ENCODE measurements around the gene TKTL1. TPM values are rescaled to one million over a fixed set of nuclear protein-coding genes. Genes with fewer than 3 reads are reported as not detected.
A peak's percentile ranks its signal among the peaks of the same experiment; 100 is the strongest.

The TKTL1 gene
- total RNA-seq, 1 experiment from 2014 or later = not detected

DNA sequence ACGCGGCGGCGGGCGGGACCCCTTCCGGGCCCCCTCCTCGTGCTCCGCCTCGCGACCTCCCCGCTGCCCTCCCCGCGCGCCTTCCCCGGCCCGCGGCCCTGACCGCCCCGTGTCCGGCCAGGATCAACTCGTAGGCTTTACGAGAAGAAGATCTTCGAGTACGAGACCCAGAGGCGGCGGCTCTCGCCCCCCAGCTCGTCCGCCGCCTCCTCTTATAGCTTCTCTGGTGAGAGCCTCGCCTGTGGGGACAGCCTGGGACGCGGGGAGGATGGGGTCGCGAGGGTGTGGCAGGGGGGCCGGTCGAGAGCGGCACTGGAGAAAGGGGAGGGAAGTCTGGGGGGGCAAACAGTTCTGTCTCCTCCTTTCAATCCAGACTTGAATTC lies 84.0 kb downstream of the TKTL1 start:
- ChIA-PET CTCF (no interaction called here), POLR2A (ENCODE audit: low non-redundant PET) (interaction anchor here (1.0 kb wide), 1 partner anchor 11 kb away, joined by 8 read pairs; no protein-coding TSS in a partner anchor)
- Histone ChIP-seq H3K4me1 (ENCODE audit: insufficient read depth, low read length, poor library complexity, severe bottlenecking) (no peaks in the 10 kb centered on the region), H3K27ac (ENCODE audit: low read depth, low read length, poor library complexity, severe bottlenecking) (peak overlapping the region; percentile 100), H3K9me3 (ENCODE audit: low read depth, low read length, poor library complexity, severe bottlenecking) (no peaks in the 10 kb centered on the region), H3K27me3 (replicated peaks; ENCODE audit: insufficient read depth, low read depth, low read length, poor library complexity) (no peaks in the 10 kb centered on the region), H3K36me3 (ENCODE audit: insufficient read depth, low read length, poor library complexity, severe bottlenecking) (no peaks in the 10 kb centered on the region), H3K4me3 (ENCODE audit: low read depth, low read length, poor library complexity, severe bottlenecking) (peak overlapping the region; percentile 96)
- intact Hi-C loops (cut with micrococcal nuclease; ENCODE audit: unreplicated experiment) = no loop called here
- DNase-seq (ENCODE audit: low spot score) = no peak
- no peak for TF ChIP-seq EZH2 (IDR thresholded peaks at IDR 0.05; ENCODE audit: borderline replicate concordance, low read depth, low read length, poor library complexity, severe bottlenecking)
- TF ChIP-seq, protein P1, sequence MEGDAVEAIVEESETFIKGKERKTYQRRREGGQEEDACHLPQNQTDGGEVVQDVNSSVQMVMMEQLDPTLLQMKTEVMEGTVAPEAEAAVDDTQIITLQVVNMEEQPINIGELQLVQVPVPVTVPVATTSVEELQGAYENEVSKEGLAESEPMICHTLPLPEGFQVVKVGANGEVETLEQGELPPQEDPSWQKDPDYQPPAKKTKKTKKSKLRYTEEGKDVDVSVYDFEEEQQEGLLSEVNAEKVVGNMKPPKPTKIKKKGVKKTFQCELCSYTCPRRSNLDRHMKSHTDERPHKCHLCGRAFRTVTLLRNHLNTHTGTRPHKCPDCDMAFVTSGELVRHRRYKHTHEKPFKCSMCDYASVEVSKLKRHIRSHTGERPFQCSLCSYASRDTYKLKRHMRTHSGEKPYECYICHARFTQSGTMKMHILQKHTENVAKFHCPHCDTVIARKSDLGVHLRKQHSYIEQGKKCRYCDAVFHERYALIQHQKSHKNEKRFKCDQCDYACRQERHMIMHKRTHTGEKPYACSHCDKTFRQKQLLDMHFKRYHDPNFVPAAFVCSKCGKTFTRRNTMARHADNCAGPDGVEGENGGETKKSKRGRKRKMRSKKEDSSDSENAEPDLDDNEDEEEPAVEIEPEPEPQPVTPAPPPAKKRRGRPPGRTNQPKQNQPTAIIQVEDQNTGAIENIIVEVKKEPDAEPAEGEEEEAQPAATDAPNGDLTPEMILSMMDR (conservative IDR thresholded peaks at IDR 0.05; ENCODE audit: low read depth, low read length) = no peak
- BruUV-seq (replicated peaks) = no TSS peak

Other genes with a start within 250 kb of the TKTL1 start
- 51.9 and 52.8 TPM in 2 replicates for gene MECP2, start 198.1 kb upstream of the TKTL1 start, total RNA-seq (2021)
- gene OPN1LW, start 151.6 kb upstream of the TKTL1 start, total RNA-seq (2021) = not detected in 2 replicates
- not detected in 2 replicates for gene OPN1MW, start 113.2 kb upstream of the TKTL1 start, total RNA-seq (2021)
- gene OPN1MW2, start 76.0 kb upstream of the TKTL1 start, total RNA-seq (2021) = not detected in 2 replicates
- not detected in 2 replicates for gene OPN1MW3, start 38.2 kb upstream of the TKTL1 start, total RNA-seq (2021)
- gene TEX28, start 671 bp upstream of the TKTL1 start, total RNA-seq (2021) = not detected in 2 replicates
- 1,123 and 1,210 TPM in 2 replicates for gene FLNA, start 78.8 kb downstream of the TKTL1 start, total RNA-seq (2021)
- 79.6 and 84.7 TPM in 2 replicates for gene EMD, start 83.5 kb downstream of the TKTL1 start, total RNA-seq (2021)
- gene RPL10, start 102.6 kb downstream of the TKTL1 start, total RNA-seq (2021) = 2,429 and 2,445 TPM in 2 replicates
- gene DNASE1L1, start 113.5 kb downstream of the TKTL1 start, total RNA-seq (2021) = 6.8 and 8.3 TPM in 2 replicates
- gene TAFAZZIN, start 115.7 kb downstream of the TKTL1 start, total RNA-seq (2021) = 41.8 and 55.8 TPM in 2 replicates
- 77.1 and 77.5 TPM in 2 replicates for gene ATP6AP1, start 132.9 kb downstream of the TKTL1 start, total RNA-seq (2021)
- gene GDI1, start 141.4 kb downstream of the TKTL1 start, total RNA-seq (2021) = 137 and 139 TPM in 2 replicates
- gene FAM50A, start 148.3 kb downstream of the TKTL1 start, total RNA-seq (2021) = 78.0 and 83.7 TPM in 2 replicates
- gene PLXNA3, start 162.5 kb downstream of the TKTL1 start, total RNA-seq (2021) = 49.8 and 54.6 TPM in 2 replicates
- gene LAGE3, start 183.5 kb downstream of the TKTL1 start, total RNA-seq (2021) = 30.4 and 34.6 TPM in 2 replicates
- 30.4 and 31.4 TPM in 2 replicates for gene UBL4A, start 190.8 kb downstream of the TKTL1 start, total RNA-seq (2021)
- gene SLC10A3, start 194.8 kb downstream of the TKTL1 start, total RNA-seq (2021) = 8.1 and 9.7 TPM in 2 replicates
- gene FAM3A, start 220.4 kb downstream of the TKTL1 start, total RNA-seq (2021) = 35.8 and 38.5 TPM in 2 replicates

Measured in A673 (cell line).